HEK293 (cell line): ENCODE data around the gene GSC2.

ENCODE experiments used
- CTCF ChIA-PET: fragments of 350-600 bp; formaldehyde crosslinking; extraction: SDS; loops from one replicate; lab custom pipeline; 2021; ENCODE audit warnings: antibody characterized with exemption; lab: Yijun Ruan, JAX
- POLR2A ChIA-PET: fragments of 300-600 bp; formaldehyde crosslinking; extraction: SDS; loops from one replicate; lab custom pipeline; 2020; ENCODE audit warnings: antibody characterized with exemption, inconsistent platforms; lab: Yijun Ruan, JAX
- H3K27ac ChIP-seq: fragments of 200-500 bp; sonication (Bioruptor generic); 2 replicates; pipeline ENCODE4 v1.5.1; 2014; ENCODE audit warnings: low read depth, low read length, control low read depth, inconsistent platforms; ENCODE audit errors: extremely low read depth
- H3K36me3 ChIP-seq, 2 experiments: fragments of 200-500 bp in 1 of 2; sonication (Bioruptor generic) in 1 of 2; 1 replicate in 1 of 2; 2 replicates in 1 of 2; pipeline ENCODE4 v1.5.1; 2014 to 2017; ENCODE audit warnings: inconsistent platforms in 2 of 2, low read length in 2 of 2; ENCODE audit not compliant: control insufficient read depth in 2 of 2, insufficient read depth in 1 of 2
- H3K4me1 ChIP-seq: fragments of 200-500 bp; sonication (Bioruptor generic); 2 replicates; pipeline ENCODE4 v1.5.1; 2014; ENCODE audit warnings: mild to moderate bottlenecking, low read length, inconsistent platforms; ENCODE audit not compliant: control insufficient read depth, insufficient read depth
- H3K4me3 ChIP-seq: 2 replicates; pipeline ENCODE4 v1.5.1; 2011; ENCODE audit warnings: low read depth, mild to moderate bottlenecking, control low read depth, low read length, moderate library complexity
- H3K9me3 ChIP-seq: fragments of 200-500 bp; sonication (Bioruptor generic); 2 replicates; pipeline ENCODE4 v1.5.1; 2014; ENCODE audit warnings: low read depth, low read length, inconsistent platforms; ENCODE audit not compliant: control insufficient read depth, insufficient read depth
- GFI1B ChIP-seq: fragments of 450-650 bp; formaldehyde crosslinking; IDR thresholded peaks from 2 replicates; pipeline ENCODE4 v1.5.1; 2016; ENCODE audit warnings: missing biosample characterization, missing genetic modification characterization
- ZBTB1 ChIP-seq: fragments of 450-650 bp; formaldehyde crosslinking; IDR thresholded peaks from 2 replicates; pipeline ENCODE4 v1.5.1; 2016; ENCODE audit warnings: missing biosample characterization, missing genetic modification characterization
- ZFP41 ChIP-seq: fragments of 450-650 bp; formaldehyde crosslinking; IDR thresholded peaks from 2 replicates; pipeline ENCODE4 v1.5.1; 2016; ENCODE audit warnings: missing biosample characterization, missing genetic modification characterization, borderline replicate concordance
- ZNF16 ChIP-seq: fragments of 450-650 bp; formaldehyde crosslinking; IDR thresholded peaks from 2 replicates; pipeline ENCODE4 v1.5.1; 2016; ENCODE audit warnings: low read depth, missing biosample characterization, missing genetic modification characterization
- ZNF174 ChIP-seq: fragments of 450-650 bp; formaldehyde crosslinking; IDR thresholded peaks from 2 replicates; pipeline ENCODE4 v1.5.0; 2017; ENCODE audit warnings: missing biosample characterization, mild to moderate bottlenecking, missing genetic modification characterization
- ZNF175 ChIP-seq: fragments of 450-650 bp; formaldehyde crosslinking; IDR thresholded peaks from 2 replicates; pipeline ENCODE4 v1.5.1; 2016; ENCODE audit warnings: missing biosample characterization, missing genetic modification characterization
- ZNF2 ChIP-seq: fragments of 450-650 bp; formaldehyde crosslinking; IDR thresholded peaks from 2 replicates; pipeline ENCODE4 v1.5.1; 2016; ENCODE audit warnings: missing biosample characterization, missing genetic modification characterization
- ZNF335 ChIP-seq: fragments of 450-650 bp; formaldehyde crosslinking; conservative IDR thresholded peaks from 2 replicates; pipeline ENCODE4 v1.5.1; 2016; ENCODE audit warnings: missing biosample characterization, missing genetic modification characterization
- ZNF416 ChIP-seq: fragments of 450-650 bp; formaldehyde crosslinking; IDR thresholded peaks from 2 replicates; pipeline ENCODE4 v1.5.1; 2016; ENCODE audit warnings: missing biosample characterization, missing genetic modification characterization
- ZNF555 ChIP-seq: fragments of 450-650 bp; formaldehyde crosslinking; conservative IDR thresholded peaks from 2 replicates; pipeline ENCODE4 v1.5.1; 2017; ENCODE audit warnings: missing biosample characterization, mild to moderate bottlenecking, missing genetic modification characterization, inconsistent platforms
- ZNF596 ChIP-seq: fragments of 450-650 bp; IDR thresholded peaks from 2 replicates; pipeline ENCODE4 v1.5.0; 2018; ENCODE audit warnings: missing biosample characterization, mild to moderate bottlenecking, missing genetic modification characterization, moderate library complexity
- TF ChIP-seq, protein P1 (sequence below): fragments of 450-650 bp; formaldehyde crosslinking; IDR thresholded peaks from 2 replicates; pipeline ENCODE4 v1.5.1; 2016; ENCODE audit warnings: missing biosample characterization, missing genetic modification characterization
- TF ChIP-seq, protein P2 (sequence below): fragments of 450-650 bp; formaldehyde crosslinking; IDR thresholded peaks from 2 replicates; pipeline ENCODE4 v1.5.1; 2017; ENCODE audit warnings: missing biosample characterization, missing genetic modification characterization
- TF ChIP-seq, protein P3 (sequence below): fragments of 450-650 bp; formaldehyde crosslinking; IDR thresholded peaks from 2 replicates; pipeline ENCODE4 v1.5.1; 2017; ENCODE audit warnings: missing biosample characterization, missing genetic modification characterization
- TF ChIP-seq, protein P4 (sequence below): fragments of 450-650 bp; formaldehyde crosslinking; IDR thresholded peaks from 2 replicates; pipeline ENCODE4 v1.5.1; 2016; ENCODE audit warnings: missing biosample characterization, missing genetic modification characterization
- TF ChIP-seq, protein P5 (sequence below): fragments of 450-650 bp; formaldehyde crosslinking; IDR thresholded peaks from 2 replicates; pipeline ENCODE4; 2016; ENCODE audit warnings: missing biosample characterization, missing genetic modification characterization

GSC2 gene

DNA sequence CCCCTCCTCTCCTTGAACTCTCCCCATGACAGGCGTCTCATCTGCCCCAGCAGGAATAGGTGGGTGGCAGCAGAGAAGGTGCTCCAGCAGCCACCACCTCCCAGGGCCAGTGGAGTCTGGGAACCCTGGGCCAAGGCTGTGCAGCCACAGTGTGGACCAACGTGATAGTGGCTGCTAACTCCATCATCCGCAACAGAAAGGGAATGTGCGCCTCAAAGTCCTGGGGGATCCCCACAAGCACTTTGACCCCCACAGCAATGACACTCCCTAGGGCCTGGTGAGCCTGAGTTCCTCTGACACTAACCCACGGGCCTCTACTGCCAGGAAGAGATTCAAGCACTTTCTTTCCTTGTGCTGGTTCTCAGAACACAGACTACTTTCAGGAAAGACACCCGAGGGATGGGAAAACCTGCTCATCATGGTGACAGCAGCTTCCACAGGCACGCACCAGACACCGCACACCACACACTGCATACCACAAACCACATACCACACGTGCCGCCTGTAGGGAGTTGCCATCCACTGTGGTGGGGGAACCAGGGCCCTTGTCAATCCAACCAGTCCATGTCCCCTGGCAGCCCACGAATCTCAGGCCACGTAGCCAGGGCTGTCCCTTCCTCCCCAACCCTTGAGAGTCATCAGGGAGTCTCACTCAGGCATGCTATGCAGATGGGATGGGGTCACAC is 31.8 kb upstream of the GSC2 start:
- Histone ChIP-seq H3K27ac (no peak overlapping the region), H3K36me3 (peaks cover 0 to 11% of the 10 kb centered on the region in 2 experiments; a peak in 1 of 3 replicates), H3K9me3 (no peaks in the 10 kb centered on the region), H3K4me1 (no peaks in the 10 kb centered on the region), H3K4me3 (no peak overlapping the region)
- POLR2A ChIA-PET: interaction anchor here (1.1 kb wide), 1 partner anchor 298 kb away, joined by 7 read pairs; the partner anchor contains the start of gene CDC45
- CTCF ChIA-PET: interaction anchor here (0.6 to 1.1 kb wide), 2 partner anchors 9 to 250 kb away, joined by 3 read pairs; partner anchors contain the start of gene HIRA
- no peak for TF ChIP-seq ZNF596 (tag by site-specific recombination)
- no peak for TF ChIP-seq ZNF335 (tag by site-specific recombination)
- no peak for TF ChIP-seq ZFP41 (tag by site-specific recombination)
- TF ChIP-seq, protein P1, sequence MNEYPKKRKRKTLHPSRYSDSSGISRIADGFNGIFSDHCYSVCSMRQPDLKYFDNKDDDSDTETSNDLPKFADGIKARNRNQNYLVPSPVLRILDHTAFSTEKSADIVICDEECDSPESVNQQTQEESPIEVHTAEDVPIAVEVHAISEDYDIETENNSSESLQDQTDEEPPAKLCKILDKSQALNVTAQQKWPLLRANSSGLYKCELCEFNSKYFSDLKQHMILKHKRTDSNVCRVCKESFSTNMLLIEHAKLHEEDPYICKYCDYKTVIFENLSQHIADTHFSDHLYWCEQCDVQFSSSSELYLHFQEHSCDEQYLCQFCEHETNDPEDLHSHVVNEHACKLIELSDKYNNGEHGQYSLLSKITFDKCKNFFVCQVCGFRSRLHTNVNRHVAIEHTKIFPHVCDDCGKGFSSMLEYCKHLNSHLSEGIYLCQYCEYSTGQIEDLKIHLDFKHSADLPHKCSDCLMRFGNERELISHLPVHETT (tag by site-specific recombination): no peak
- TF ChIP-seq, protein P2, sequence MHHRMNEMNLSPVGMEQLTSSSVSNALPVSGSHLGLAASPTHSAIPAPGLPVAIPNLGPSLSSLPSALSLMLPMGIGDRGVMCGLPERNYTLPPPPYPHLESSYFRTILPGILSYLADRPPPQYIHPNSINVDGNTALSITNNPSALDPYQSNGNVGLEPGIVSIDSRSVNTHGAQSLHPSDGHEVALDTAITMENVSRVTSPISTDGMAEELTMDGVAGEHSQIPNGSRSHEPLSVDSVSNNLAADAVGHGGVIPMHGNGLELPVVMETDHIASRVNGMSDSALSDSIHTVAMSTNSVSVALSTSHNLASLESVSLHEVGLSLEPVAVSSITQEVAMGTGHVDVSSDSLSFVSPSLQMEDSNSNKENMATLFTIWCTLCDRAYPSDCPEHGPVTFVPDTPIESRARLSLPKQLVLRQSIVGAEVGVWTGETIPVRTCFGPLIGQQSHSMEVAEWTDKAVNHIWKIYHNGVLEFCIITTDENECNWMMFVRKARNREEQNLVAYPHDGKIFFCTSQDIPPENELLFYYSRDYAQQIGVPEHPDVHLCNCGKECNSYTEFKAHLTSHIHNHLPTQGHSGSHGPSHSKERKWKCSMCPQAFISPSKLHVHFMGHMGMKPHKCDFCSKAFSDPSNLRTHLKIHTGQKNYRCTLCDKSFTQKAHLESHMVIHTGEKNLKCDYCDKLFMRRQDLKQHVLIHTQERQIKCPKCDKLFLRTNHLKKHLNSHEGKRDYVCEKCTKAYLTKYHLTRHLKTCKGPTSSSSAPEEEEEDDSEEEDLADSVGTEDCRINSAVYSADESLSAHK: no peak
- no peak for TF ChIP-seq ZNF175 (tag by site-specific recombination)
- no peak for TF ChIP-seq GFI1B (tag by site-specific recombination)
- TF ChIP-seq ZNF174 (tag by site-specific recombination): no peak
- no peak for TF ChIP-seq ZNF416 (tag by site-specific recombination)
- no peak for TF ChIP-seq ZNF555 (tag by site-specific recombination)
- TF ChIP-seq, protein P3, sequence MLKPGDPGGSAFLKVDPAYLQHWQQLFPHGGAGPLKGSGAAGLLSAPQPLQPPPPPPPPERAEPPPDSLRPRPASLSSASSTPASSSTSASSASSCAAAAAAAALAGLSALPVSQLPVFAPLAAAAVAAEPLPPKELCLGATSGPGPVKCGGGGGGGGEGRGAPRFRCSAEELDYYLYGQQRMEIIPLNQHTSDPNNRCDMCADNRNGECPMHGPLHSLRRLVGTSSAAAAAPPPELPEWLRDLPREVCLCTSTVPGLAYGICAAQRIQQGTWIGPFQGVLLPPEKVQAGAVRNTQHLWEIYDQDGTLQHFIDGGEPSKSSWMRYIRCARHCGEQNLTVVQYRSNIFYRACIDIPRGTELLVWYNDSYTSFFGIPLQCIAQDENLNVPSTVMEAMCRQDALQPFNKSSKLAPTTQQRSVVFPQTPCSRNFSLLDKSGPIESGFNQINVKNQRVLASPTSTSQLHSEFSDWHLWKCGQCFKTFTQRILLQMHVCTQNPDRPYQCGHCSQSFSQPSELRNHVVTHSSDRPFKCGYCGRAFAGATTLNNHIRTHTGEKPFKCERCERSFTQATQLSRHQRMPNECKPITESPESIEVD (tag by site-specific recombination): no peak
- no peak for TF ChIP-seq ZNF2
- no peak for TF ChIP-seq ZBTB1 (tag by site-specific recombination)
- TF ChIP-seq, protein P4, sequence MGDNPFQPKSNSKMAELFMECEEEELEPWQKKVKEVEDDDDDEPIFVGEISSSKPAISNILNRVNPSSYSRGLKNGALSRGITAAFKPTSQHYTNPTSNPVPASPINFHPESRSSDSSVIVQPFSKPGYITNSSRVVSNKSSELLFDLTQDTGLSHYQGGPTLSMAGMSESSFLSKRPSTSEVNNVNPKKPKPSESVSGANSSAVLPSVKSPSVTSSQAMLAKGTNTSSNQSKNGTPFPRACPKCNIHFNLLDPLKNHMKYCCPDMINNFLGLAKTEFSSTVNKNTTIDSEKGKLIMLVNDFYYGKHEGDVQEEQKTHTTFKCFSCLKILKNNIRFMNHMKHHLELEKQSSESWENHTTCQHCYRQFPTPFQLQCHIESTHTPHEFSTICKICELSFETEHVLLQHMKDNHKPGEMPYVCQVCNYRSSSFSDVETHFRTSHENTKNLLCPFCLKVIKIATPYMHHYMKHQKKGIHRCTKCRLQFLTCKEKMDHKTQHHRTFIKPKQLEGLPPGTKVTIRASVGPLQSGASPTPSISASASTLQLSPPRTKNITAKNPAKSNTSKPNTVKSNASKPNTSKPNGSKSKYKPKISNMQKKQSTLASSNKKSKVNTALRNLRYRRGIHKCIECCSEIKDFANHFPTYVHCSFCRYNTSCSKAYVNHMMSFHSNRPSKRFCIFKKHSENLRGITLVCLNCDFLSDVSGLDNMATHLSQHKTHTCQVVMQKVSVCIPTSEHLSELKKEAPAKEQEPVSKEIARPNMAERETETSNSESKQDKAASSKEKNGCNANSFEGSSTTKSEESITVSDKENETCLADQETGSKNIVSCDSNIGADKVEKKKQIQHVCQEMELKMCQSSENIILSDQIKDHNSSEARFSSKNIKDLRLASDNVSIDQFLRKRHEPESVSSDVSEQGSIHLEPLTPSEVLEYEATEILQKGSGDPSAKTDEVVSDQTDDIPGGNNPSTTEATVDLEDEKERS (tag by site-specific recombination): no peak
- TF ChIP-seq ZNF16 (tag by site-specific recombination): no peak
- TF ChIP-seq, protein P5, sequence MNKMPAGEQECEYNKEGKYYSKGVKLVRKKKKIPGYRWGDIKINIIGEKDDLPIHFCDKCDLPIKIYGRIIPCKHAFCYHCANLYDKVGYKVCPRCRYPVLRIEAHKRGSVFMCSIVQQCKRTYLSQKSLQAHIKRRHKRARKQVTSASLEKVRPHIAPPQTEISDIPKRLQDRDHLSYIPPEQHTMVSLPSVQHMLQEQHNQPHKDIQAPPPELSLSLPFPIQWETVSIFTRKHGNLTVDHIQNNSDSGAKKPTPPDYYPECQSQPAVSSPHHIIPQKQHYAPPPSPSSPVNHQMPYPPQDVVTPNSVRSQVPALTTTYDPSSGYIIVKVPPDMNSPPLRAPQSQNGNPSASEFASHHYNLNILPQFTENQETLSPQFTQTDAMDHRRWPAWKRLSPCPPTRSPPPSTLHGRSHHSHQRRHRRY (tag by site-specific recombination): no peak
